Endothelial cell of umbilical vein (primary cell): Measurements from ENCODE around the gene ZNF565. TPM values are rescaled to one million over a fixed set of nuclear protein-coding genes. Genes with fewer than 3 reads are reported as not detected.

ENCODE experiments used
- BruUV-seq: library from RNA; stranded (reverse); fragments of 400-500 nt; replicated peaks from 2 replicates; lab custom pipeline; 2021; lab: Mats Ljungman, UMichigan
- CTCF ChIA-PET: fragments of 300-600, 350-600 bp; sonication (Branson Sonifier 250); formaldehyde crosslinking; loops from one replicate; lab custom pipeline; 2021; ENCODE audit warnings: antibody characterized with exemption, inconsistent platforms; lab: Charles Lee
- POLR2A ChIA-PET: fragments of 300-600, 350-600 bp; sonication (Branson Sonifier 250); formaldehyde crosslinking; loops from one replicate; lab custom pipeline; 2021; ENCODE audit warnings: antibody characterized with exemption, inconsistent platforms; lab: Charles Lee
- DNase-seq: peaks from one replicate; pipeline ENCODE4 v3.0.0-alpha.2; 2011; ENCODE audit warnings: low read depth, low spot score
- FAIRE-seq: peaks from 2 replicates; lab custom pipeline; 2011; peaks lifted over from hg19 to GRCh38; lab: Jason Lieb, UNC
- H2AFZ ChIP-seq: 2 replicates; pipeline ENCODE4 v1.6.0; 2012; ENCODE audit warnings: low read depth, low read length, control low read depth, inconsistent platforms
- H3K27ac ChIP-seq: 2 replicates; pipeline ENCODE4 v1.5.1; 2011; ENCODE audit warnings: low read depth, mild to moderate bottlenecking, control low read depth, low read length, moderate library complexity; ENCODE audit not compliant: insufficient read depth
- H3K27me3 ChIP-seq, 2 experiments: 2 replicates each; pipeline versions ENCODE4 v1.6.0 to v1.6.1; 2011; ENCODE audit warnings: low read length in 2 of 2, mixed read lengths in 1 of 2; ENCODE audit not compliant: control insufficient read depth in 2 of 2, insufficient read depth in 2 of 2
- H3K36me3 ChIP-seq, 2 experiments: 2 replicates in 1 of 2; 3 replicates in 1 of 2; pipeline ENCODE4 v1.5.1; 2011; ENCODE audit warnings: low read length in 2 of 2, mild to moderate bottlenecking in 1 of 2, moderate library complexity in 1 of 2; ENCODE audit not compliant: control insufficient read depth in 2 of 2, insufficient read depth in 2 of 2; ENCODE audit errors: extremely low read depth in 1 of 2
- H3K4me1 ChIP-seq: 3 replicates; pipeline ENCODE4 v1.5.1; 2011; ENCODE audit warnings: mild to moderate bottlenecking, low read length; ENCODE audit not compliant: control insufficient read depth, insufficient read depth; ENCODE audit errors: extremely low read depth
- H3K4me2 ChIP-seq: 2 replicates; pipeline ENCODE4 v1.6.1; 2011; ENCODE audit warnings: low read length, control low read depth, mixed read lengths; ENCODE audit not compliant: insufficient read depth
- H3K4me3 ChIP-seq, 3 experiments: fragments of 200-600 bp in 1 of 3; sonication (generic), shearing (Covaris generic) in 1 of 3; replicated peaks in 1 of 3; 2 replicates each; pipeline ENCODE4 v1.5.1; 2011 to 2016; ENCODE audit warnings: control low read depth in 3 of 3, low read length in 3 of 3, mild to moderate bottlenecking in 2 of 3, inconsistent platforms in 1 of 3, low read depth in 1 of 3, moderate library complexity in 1 of 3; ENCODE audit not compliant: insufficient read depth in 1 of 3
- H3K79me2 ChIP-seq: 2 replicates; pipeline ENCODE4 v1.6.0; 2012; ENCODE audit warnings: low read length, inconsistent platforms; ENCODE audit not compliant: control insufficient read depth, insufficient read depth
- H3K9ac ChIP-seq: replicated peaks from 2 replicates; pipeline ENCODE3; 2011; ENCODE audit warnings: low read length, control low read depth; ENCODE audit not compliant: insufficient read depth; ENCODE audit errors: extremely low read depth
- H3K9me1 ChIP-seq: replicated peaks from 3 replicates; pipeline ENCODE4 v1.6.0; 2011; ENCODE audit warnings: mild to moderate bottlenecking, low read length; ENCODE audit not compliant: control insufficient read depth, insufficient read depth; ENCODE audit errors: extremely low read depth
- H3K9me3 ChIP-seq: replicated peaks from 2 replicates; pipeline ENCODE4 v1.5.1; 2012; ENCODE audit warnings: low read length, inconsistent platforms; ENCODE audit not compliant: control insufficient read depth, insufficient read depth
- H4K20me1 ChIP-seq: replicated peaks from 2 replicates; pipeline ENCODE3; 2011; ENCODE audit warnings: mild to moderate bottlenecking, low read length; ENCODE audit not compliant: control insufficient read depth, insufficient read depth; ENCODE audit errors: extremely low read depth
- EZH2 ChIP-seq: IDR thresholded peaks from 2 replicates; pipeline ENCODE4 v1.6.1; 2012; ENCODE audit warnings: borderline replicate concordance, low read depth, mild to moderate bottlenecking, moderate library complexity, low read length, inconsistent platforms; ENCODE audit not compliant: severe bottlenecking
- FOS ChIP-seq: IDR thresholded peaks from 2 replicates; pipeline ENCODE4 v1.6.1; 2011; ENCODE audit warnings: mild to moderate bottlenecking, low read length, moderate library complexity, borderline replicate concordance; ENCODE audit not compliant: insufficient read depth
- GATA2 ChIP-seq: IDR thresholded peaks from 2 replicates; pipeline ENCODE4 v1.7.0; 2011; ENCODE audit warnings: low read depth, mild to moderate bottlenecking, moderate library complexity, mixed read lengths, low read length; ENCODE audit not compliant: insufficient read length, insufficient read depth
- JUN ChIP-seq: IDR thresholded peaks from 2 replicates; pipeline ENCODE4 v1.6.1; 2011; ENCODE audit warnings: borderline replicate concordance, low read depth; ENCODE audit not compliant: insufficient read length, insufficient read depth
- MAX ChIP-seq: IDR thresholded peaks from 2 replicates; pipeline ENCODE4 v1.6.1; 2011; ENCODE audit not compliant: insufficient read depth, insufficient read length
- MYC ChIP-seq: IDR thresholded peaks from one replicate; pipeline ENCODE4 v1.6.1; 2011; ENCODE audit warnings: mild to moderate bottlenecking, low read depth, low read length
- POLR2A ChIP-seq: IDR thresholded peaks from 2 replicates; pipeline ENCODE4 v1.6.1; 2012; ENCODE audit warnings: low read depth, mild to moderate bottlenecking, control low read depth, low read length
- POLR2AphosphoS5 ChIP-seq: IDR thresholded peaks from 2 replicates; pipeline ENCODE4 v1.6.1; 2012; ENCODE audit warnings: low read depth, mild to moderate bottlenecking, control low read depth, low read length, moderate library complexity; ENCODE audit not compliant: insufficient read depth
- dilution Hi-C: fragments of 300-500 bp; cut with MboI; formaldehyde crosslinking; loops from one replicate; pipeline ENCODE4 v1.15.0; 2019; ENCODE audit warnings: low sequenced_read_pairs; ENCODE audit not compliant: extremely low pct_ligation_motif_present
- intact Hi-C: fragments of 100-400 bp; cut with micrococcal nuclease; formaldehyde crosslinking; loops from one replicate; pipeline ENCODE4 v1.10.0; 2022
- polyA plus RNA-seq, 4 experiments: library from polyadenylated mRNA; depleted of rRNA in 3 of 4; stranded (reverse) in 3 of 4; unstranded in 1 of 4; fragments of >200 nt; gene quantifications; 2 replicates each; pipeline versions ENCODE4 v1.2.1 to v1.2.3, GENCODE V29; 2011 to 2012; ENCODE audit warnings: missing spikeins in 1 of 4
- total RNA-seq: library from RNA; stranded (reverse); gene quantifications from 2 replicates; pipeline ENCODE4 v1.2.3, GENCODE V29; 2021
- TF ChIP-seq, protein P1 (sequence below), 2 donors: IDR thresholded peaks; 1 replicate in 1 of 2; 2 replicates in 1 of 2; pipeline ENCODE4 v1.5.1; 2011; ENCODE audit warnings: low read length in 2 of 2, mild to moderate bottlenecking in 2 of 2, moderate library complexity in 2 of 2, control low read depth in 1 of 2, inconsistent platforms in 1 of 2, low read depth in 1 of 2; ENCODE audit not compliant: insufficient read depth in 1 of 2; ENCODE audit errors: extremely low read depth in 1 of 2

Gene ZNF565
- total and polyA plus RNA-seq, 2 donors (not counting 3 experiments of a cell fraction or from before 2014, with no cell fraction given), result 1.4 to 3.6 TPM

DNA sequence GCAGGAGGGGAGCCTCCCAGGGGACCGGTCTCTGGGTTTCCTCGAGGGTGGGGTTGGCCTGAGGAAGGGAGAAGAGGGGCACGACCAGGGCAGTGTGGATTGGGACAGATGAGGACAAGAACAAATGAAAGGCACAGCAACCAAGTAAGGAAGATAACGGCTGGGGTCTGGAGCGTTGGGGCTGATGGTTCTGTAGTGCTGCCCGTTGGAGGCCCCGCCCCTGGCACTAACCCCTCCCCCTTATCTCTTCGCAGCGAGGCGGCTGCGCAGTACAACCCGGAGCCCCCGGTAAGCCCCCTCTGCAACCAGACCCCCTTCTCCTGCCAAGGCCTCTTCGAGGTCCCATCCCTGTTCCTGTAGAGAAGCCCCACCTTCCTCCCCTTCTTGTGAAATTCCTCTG is 72.4 kb downstream of the ZNF565 start:
- Histone ChIP-seq H3K4me2 (peak overlapping the region; percentile 52), H3K79me2 (peaks cover 21% of the 10 kb centered on the region), H3K9me1 (no peaks in the 10 kb centered on the region), H3K27ac (no peak overlapping the region), H3K36me3 (peaks cover 12 to 34% of the 10 kb centered on the region in 2 experiments), H2AFZ (no peak overlapping the region), H3K27me3 (no peaks in the 10 kb centered on the region), H3K9ac (no peak overlapping the region), H3K9me3 (no peaks in the 10 kb centered on the region), H3K4me3 (no peak overlapping the region), H3K4me1 (peaks cover 14% of the 10 kb centered on the region), H4K20me1 (no peaks in the 10 kb centered on the region)
- intact Hi-C loops, result no loop called here
- no peak for FAIRE-seq
- no peak for DNase-seq
- ChIA-PET POLR2A (no interaction called here), CTCF (no interaction called here)
- TF ChIP-seq FOS (no peak), GATA2 (no peak), POLR2AphosphoS5 (no peak), MYC (no peak), MAX (no peak), EZH2 (no peak), JUN (no peak), POLR2A (no peak)
- TF ChIP-seq, protein P1, sequence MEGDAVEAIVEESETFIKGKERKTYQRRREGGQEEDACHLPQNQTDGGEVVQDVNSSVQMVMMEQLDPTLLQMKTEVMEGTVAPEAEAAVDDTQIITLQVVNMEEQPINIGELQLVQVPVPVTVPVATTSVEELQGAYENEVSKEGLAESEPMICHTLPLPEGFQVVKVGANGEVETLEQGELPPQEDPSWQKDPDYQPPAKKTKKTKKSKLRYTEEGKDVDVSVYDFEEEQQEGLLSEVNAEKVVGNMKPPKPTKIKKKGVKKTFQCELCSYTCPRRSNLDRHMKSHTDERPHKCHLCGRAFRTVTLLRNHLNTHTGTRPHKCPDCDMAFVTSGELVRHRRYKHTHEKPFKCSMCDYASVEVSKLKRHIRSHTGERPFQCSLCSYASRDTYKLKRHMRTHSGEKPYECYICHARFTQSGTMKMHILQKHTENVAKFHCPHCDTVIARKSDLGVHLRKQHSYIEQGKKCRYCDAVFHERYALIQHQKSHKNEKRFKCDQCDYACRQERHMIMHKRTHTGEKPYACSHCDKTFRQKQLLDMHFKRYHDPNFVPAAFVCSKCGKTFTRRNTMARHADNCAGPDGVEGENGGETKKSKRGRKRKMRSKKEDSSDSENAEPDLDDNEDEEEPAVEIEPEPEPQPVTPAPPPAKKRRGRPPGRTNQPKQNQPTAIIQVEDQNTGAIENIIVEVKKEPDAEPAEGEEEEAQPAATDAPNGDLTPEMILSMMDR (IDR thresholded peaks at IDR 0.05; ENCODE audit: extremely low read depth in 1 of 2, insufficient read depth in 1 of 2, low read depth in 1 of 2, low read length in 2 of 2), result no peak
- dilution Hi-C loops, result no loop called here
- BruUV-seq, result no TSS peak
